ENCODE measurements around the gene ITIH3. TPM values are rescaled to one million over a fixed set of nuclear protein-coding genes. Genes with fewer than 3 reads are reported as not detected.
A peak's percentile ranks its signal among the peaks of the same experiment; 100 is the strongest.

The ITIH3 gene
- total RNA-seq, 1 experiment from 2014 or later: 4.0 TPM

GRCh38 chr3:52816654-52817053 lies 22.1 kb downstream of the ITIH3 start:
- Histone ChIP-seq H3K27ac (no peak overlapping the region), H3K4me3 (no peak overlapping the region), H3K4me1 (replicated peaks) (no peaks in the 10 kb centered on the region), H3K27me3 (replicated peaks) (no peaks in the 10 kb centered on the region), H3K36me3 (no peaks in the 10 kb centered on the region), H3K9me3 (replicated peaks) (no peaks in the 10 kb centered on the region)
- DNase-seq (ENCODE audit: low read depth in 1 of 2, low spot score in 2 of 2): no peak

- Histone ChIP-seq H3K4me1 (replicated peaks) (no peaks in the 10 kb centered on the region), H3K27ac (no peak overlapping the region), H3K4me3 (no peak overlapping the region), H3K36me3 (no peaks in the 10 kb centered on the region), H3K27me3 (replicated peaks) (no peaks in the 10 kb centered on the region), H3K9me3 (replicated peaks) (no peaks in the 10 kb centered on the region)
- DNase-seq (ENCODE audit: low read depth in 1 of 2, low spot score in 2 of 2): no peak
Observed at GRCh38 chr3:52817221-52817620, 22.6 kb downstream of the ITIH3 start.

GRCh38 chr3:52817860-52818259 lies 23.3 kb downstream of the ITIH3 start:
- DNase-seq (ENCODE audit: low read depth in 1 of 2, low spot score in 2 of 2): no peak
- Histone ChIP-seq H3K4me3 (no peak overlapping the region), H3K27ac (no peak overlapping the region), H3K9me3 (replicated peaks) (no peaks in the 10 kb centered on the region), H3K27me3 (replicated peaks) (no peaks in the 10 kb centered on the region), H3K36me3 (no peaks in the 10 kb centered on the region), H3K4me1 (replicated peaks) (no peaks in the 10 kb centered on the region)

- Histone ChIP-seq H3K4me3 (no peak overlapping the region), H3K9me3 (replicated peaks) (no peaks in the 10 kb centered on the region), H3K4me1 (replicated peaks) (no peaks in the 10 kb centered on the region), H3K27ac (no peak overlapping the region), H3K36me3 (no peaks in the 10 kb centered on the region), H3K27me3 (replicated peaks) (no peaks in the 10 kb centered on the region)
- no peak for DNase-seq (ENCODE audit: low read depth in 1 of 2, low spot score in 2 of 2)
Observed at GRCh38 chr3:52819936-52820335, 25.3 kb downstream of the ITIH3 start.

GRCh38 chr3:52820736-52821135 lies 26.1 kb downstream of the ITIH3 start:
- H3K36me3 ChIP-seq: no peaks in the 10 kb centered on the region
- no peaks in the 10 kb centered on the region for H3K4me1 ChIP-seq (replicated peaks)
- H3K4me3 ChIP-seq: no peak overlapping the region
- no peak for DNase-seq (ENCODE audit: low read depth in 1 of 2, low spot score in 2 of 2)
- H3K9me3 ChIP-seq (replicated peaks): no peaks in the 10 kb centered on the region
- H3K27me3 ChIP-seq (replicated peaks): no peaks in the 10 kb centered on the region
- H3K27ac ChIP-seq: no peak overlapping the region

GRCh38 chr3:52822363-52822762 lies 27.8 kb downstream of the ITIH3 start:
- Histone ChIP-seq H3K27ac (no peak overlapping the region), H3K4me1 (replicated peaks) (no peaks in the 10 kb centered on the region), H3K36me3 (no peaks in the 10 kb centered on the region), H3K4me3 (no peak overlapping the region), H3K9me3 (replicated peaks) (no peaks in the 10 kb centered on the region), H3K27me3 (replicated peaks) (no peaks in the 10 kb centered on the region)
- no peak for DNase-seq (ENCODE audit: low read depth in 1 of 2, low spot score in 2 of 2)

GRCh38 chr3:52824037-52824436 lies 29.4 kb downstream of the ITIH3 start:
- H3K4me1 ChIP-seq (replicated peaks): no peaks in the 10 kb centered on the region
- H3K27me3 ChIP-seq (replicated peaks): no peaks in the 10 kb centered on the region
- no peak for DNase-seq (ENCODE audit: low read depth in 1 of 2, low spot score in 2 of 2)
- H3K27ac ChIP-seq: no peak overlapping the region
- H3K36me3 ChIP-seq: no peaks in the 10 kb centered on the region
- no peak overlapping the region for H3K4me3 ChIP-seq
- no peaks in the 10 kb centered on the region for H3K9me3 ChIP-seq (replicated peaks)

GRCh38 chr3:52827441-52827840 lies 32.8 kb downstream of the ITIH3 start:
- Histone ChIP-seq H3K4me1 (replicated peaks) (peaks cover 15% of the 10 kb centered on the region), H3K9me3 (replicated peaks) (no peaks in the 10 kb centered on the region), H3K27me3 (replicated peaks) (no peaks in the 10 kb centered on the region), H3K4me3 (no peak overlapping the region), H3K36me3 (no peaks in the 10 kb centered on the region), H3K27ac (no peak overlapping the region)
- no peak for DNase-seq (ENCODE audit: low read depth in 1 of 2, low spot score in 2 of 2)

- Histone ChIP-seq H3K27me3 (replicated peaks) (no peaks in the 10 kb centered on the region), H3K36me3 (no peaks in the 10 kb centered on the region), H3K4me1 (replicated peaks) (peaks cover 15% of the 10 kb centered on the region), H3K9me3 (replicated peaks) (no peaks in the 10 kb centered on the region), H3K27ac (no peak overlapping the region), H3K4me3 (no peak overlapping the region)
- no peak for DNase-seq (ENCODE audit: low read depth in 1 of 2, low spot score in 2 of 2)
Observed at GRCh38 chr3:52827866-52828376, 33.3 kb downstream of the ITIH3 start.

- peaks cover 15% of the 10 kb centered on the region for H3K4me1 ChIP-seq (replicated peaks)
- no peak for DNase-seq (ENCODE audit: low read depth in 1 of 2, low spot score in 2 of 2)
- H3K9me3 ChIP-seq (replicated peaks): no peaks in the 10 kb centered on the region
- H3K27me3 ChIP-seq (replicated peaks): no peaks in the 10 kb centered on the region
- no peaks in the 10 kb centered on the region for H3K36me3 ChIP-seq
- H3K4me3 ChIP-seq: no peak overlapping the region
- no peak overlapping the region for H3K27ac ChIP-seq
Observed at GRCh38 chr3:52829482-52829881, 34.9 kb downstream of the ITIH3 start.

- H3K9me3 ChIP-seq (replicated peaks): no peaks in the 10 kb centered on the region
- no peaks in the 10 kb centered on the region for H3K27me3 ChIP-seq (replicated peaks)
- H3K4me1 ChIP-seq (replicated peaks): peaks cover 16% of the 10 kb centered on the region
- H3K27ac ChIP-seq: no peak overlapping the region
- H3K36me3 ChIP-seq: no peaks in the 10 kb centered on the region
- no peak overlapping the region for H3K4me3 ChIP-seq
- no peak for DNase-seq (ENCODE audit: low read depth in 1 of 2, low spot score in 2 of 2)
Observed at GRCh38 chr3:52829906-52830463, 35.4 kb downstream of the ITIH3 start.

- Histone ChIP-seq H3K27ac (no peak within 1 kb of the TSS), H3K36me3 (no peaks in the 10 kb centered on the region), H3K27me3 (replicated peaks) (no peaks in the 10 kb centered on the region), H3K4me1 (replicated peaks) (peaks cover 20% of the 10 kb centered on the region), H3K9me3 (replicated peaks) (no peaks in the 10 kb centered on the region), H3K4me3 (no peak within 1 kb of the TSS)
- no peak for DNase-seq (ENCODE audit: low read depth in 1 of 2, low spot score in 2 of 2)
Observed at GRCh38 chr3:52830535-52831258, 36.1 kb downstream of the ITIH3 start, which contains the start of gene ITIH4. Gene ITIH4 (minus strand): TSS chr3:52830672. CDS start chr3:52830642, 30 bp downstream.

GRCh38 chr3:52831500-52832301 lies 37.1 kb downstream of the ITIH3 start:
- Histone ChIP-seq H3K4me1 (replicated peaks) (peaks cover 20% of the 10 kb centered on the region), H3K9me3 (replicated peaks) (no peaks in the 10 kb centered on the region), H3K27me3 (replicated peaks) (no peaks in the 10 kb centered on the region), H3K27ac (no peak overlapping the region), H3K36me3 (no peaks in the 10 kb centered on the region), H3K4me3 (no peak overlapping the region)
- peak; percentile 74 to 85 for DNase-seq (ENCODE audit: low read depth in 1 of 2, low spot score in 2 of 2)

- H3K27me3 ChIP-seq (replicated peaks): no peaks in the 10 kb centered on the region
- no peak for DNase-seq (ENCODE audit: low read depth in 1 of 2, low spot score in 2 of 2)
- H3K4me1 ChIP-seq (replicated peaks): peaks cover 20% of the 10 kb centered on the region
- H3K9me3 ChIP-seq (replicated peaks): no peaks in the 10 kb centered on the region
- no peaks in the 10 kb centered on the region for H3K36me3 ChIP-seq
- H3K27ac ChIP-seq: no peak overlapping the region
- no peak overlapping the region for H3K4me3 ChIP-seq
Observed at GRCh38 chr3:52833202-52833601, 38.6 kb downstream of the ITIH3 start.
